HG02642 (cell line): ENCODE measurements around the gene LHX1.

Experiments used
- ATAC-seq: cut with Tn5 transposase; IDR thresholded peaks from one replicate; pipeline ENCODE4 v1.9.1; 2021; ENCODE audit warnings: mild to moderate bottlenecking; ENCODE audit not compliant: unreplicated experiment, poor library complexity

LHX1 gene

DNA sequence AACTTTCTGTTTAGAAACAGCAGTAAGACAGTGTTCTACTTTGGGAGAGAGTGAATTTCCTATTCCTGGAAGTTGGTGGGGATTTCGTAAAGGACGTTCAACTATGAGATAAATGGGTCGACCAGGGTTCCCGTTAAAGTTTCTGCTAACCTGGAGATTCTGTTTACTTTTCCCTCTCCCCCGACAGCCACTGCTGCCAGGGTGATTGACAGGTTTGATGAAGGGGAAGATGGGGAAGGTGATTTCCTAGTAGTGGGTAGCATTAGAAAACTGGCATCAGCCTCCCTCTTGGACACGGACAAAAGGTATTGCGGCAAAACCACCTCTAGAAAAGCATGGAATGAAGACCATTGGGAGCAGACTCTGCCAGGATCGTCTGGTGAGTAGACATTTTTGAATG is 12.8 kb downstream of the LHX1 start:
- no peak for ATAC-seq

- no peak for ATAC-seq
Observed at GRCh38 chr17:36951084-36951789, 14.0 kb downstream of the LHX1 start.

DNA sequence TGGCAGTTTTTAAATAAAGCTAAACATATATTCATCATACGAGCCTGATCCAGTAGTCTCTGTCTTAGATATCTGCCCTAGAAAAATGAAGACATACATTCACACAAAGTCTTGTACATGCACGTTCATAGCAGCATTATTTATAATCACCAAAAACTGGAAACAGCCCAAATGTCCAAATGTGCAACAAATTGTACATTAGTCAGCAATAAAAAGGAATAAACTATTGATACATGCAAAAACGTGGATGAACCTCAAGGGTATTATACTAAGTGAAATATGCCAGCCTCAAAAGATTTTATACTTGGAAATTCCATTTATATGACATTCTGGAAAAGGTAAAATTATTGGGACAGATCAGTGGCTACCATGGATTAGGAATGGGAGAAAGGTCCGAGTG is 34.2 kb downstream of the LHX1 start:
- no peak for ATAC-seq

DNA sequence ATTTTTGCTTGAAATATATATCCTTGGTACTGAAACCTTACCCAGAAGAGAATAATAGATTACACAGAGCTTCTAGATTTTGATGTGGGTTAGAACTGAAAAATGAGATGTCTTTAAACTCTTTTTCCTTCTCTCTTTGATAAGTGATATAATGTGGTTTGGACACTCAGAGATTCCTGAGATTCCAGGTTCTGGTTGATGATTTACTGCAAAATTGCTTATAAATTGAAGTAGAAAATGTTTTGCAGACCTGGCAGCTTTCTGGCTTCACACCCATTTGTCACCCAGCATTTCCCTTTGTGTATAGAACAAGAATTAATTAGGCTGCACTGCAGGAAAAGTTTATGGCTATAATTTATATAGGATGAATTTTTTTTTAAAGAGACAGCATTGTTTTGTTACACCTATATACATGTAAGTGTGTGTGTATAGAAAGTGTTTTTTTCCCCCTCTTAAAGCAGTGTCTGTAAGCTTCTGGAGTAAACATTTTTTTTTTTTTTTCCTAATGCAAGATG is 35.0 kb downstream of the LHX1 start:
- no peak for ATAC-seq

- no peak for ATAC-seq
Observed at GRCh38 chr17:36972905-36973304, 35.6 kb downstream of the LHX1 start.

DNA sequence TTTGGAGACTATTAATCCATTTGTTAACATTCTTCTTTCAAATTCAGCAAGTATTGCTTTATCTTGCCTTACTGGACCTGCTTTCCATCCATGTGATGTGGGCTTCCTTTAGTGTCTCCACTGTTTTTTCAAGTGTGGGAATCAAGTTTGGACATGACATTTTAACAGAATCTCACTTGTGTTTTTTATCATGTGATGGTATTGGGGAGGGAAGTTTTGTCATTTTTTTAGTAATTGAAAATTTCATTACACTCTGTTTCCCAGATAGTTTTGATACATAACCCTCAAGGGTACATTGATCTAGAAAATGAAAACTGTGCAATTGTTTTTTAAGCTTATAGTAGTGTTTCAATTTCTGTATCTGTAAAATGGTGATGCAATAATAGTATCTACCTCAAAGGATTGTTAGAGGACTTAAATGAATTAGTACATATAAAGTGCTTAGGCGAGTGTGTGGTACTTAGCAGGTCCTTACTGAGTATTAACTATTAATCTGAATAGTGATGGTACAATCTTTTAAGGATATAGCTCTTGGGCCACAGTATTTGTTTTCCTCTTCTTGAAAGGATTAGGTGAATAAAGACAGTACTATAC is 38.7 kb downstream of the LHX1 start:
- no peak for ATAC-seq

- no peak for ATAC-seq
Observed at GRCh38 chr17:36977066-36977465, 39.8 kb downstream of the LHX1 start.

DNA sequence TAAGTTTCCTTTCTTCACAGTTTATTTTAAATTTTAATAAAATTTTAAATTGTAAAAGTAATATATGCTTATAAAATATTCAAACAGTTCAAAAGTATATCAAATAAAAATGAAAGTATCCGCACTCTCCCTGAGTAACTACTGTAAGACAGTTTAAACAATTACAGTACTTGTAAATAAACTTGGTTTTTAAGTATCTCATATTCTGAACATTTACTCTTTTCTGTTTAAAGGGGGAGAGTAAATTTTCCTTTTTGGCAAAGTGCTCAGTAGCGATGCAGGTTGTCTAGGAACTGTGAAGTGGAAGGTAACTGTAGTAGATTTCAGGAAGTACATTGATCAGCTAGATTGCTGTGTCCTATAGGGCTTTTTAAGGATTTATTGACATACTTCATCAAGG is 40.3 kb downstream of the LHX1 start:
- no peak for ATAC-seq

GRCh38 chr17:36978810-36979564 is 41.7 kb downstream of the LHX1 start:
- ATAC-seq: no peak

DNA sequence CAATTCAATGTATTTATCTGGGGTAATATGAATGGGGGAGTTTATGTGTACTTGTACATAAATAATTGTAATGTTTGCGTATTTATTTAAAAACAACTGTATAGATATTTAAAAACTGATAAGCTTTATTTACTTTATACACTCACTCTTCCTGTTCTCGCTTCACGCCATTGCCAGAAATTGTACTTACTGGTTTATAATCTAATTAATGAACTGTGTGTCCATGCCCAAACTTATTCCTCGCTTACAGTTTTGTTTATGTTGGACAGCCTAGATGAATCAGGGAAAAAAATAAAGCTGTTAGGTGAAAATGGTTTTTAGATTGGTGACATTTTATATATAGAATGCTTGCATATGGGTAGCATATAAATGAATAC is 42.3 kb downstream of the LHX1 start:
- ATAC-seq: no peak

- no peak for ATAC-seq
Observed at GRCh38 chr17:36980280-36980761, 43.0 kb downstream of the LHX1 start.

DNA sequence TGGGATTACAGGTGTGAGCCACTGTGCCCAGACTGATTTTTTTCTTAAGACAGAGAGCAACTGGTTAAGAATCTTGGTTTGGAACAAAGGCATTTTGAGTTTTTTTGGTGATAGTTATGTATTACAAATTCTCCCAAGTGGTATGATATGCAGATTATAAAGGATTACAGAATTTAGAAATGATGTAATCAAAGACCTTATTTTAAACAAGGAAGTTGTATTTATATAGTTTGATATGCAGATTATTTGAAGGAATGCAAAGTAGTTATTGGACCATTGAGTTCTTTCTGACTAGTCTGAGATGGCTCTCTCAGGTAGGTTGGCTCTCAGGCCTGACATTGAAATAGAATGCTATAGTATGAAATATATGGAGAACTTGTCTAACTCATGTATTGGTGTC is 46.3 kb downstream of the LHX1 start:
- no peak for ATAC-seq

GRCh38 chr17:36989173-36989572 is 51.9 kb downstream of the LHX1 start:
- no peak for ATAC-seq

GRCh38 chr17:36992701-36993100 is 55.4 kb downstream of the LHX1 start:
- no peak for ATAC-seq

DNA sequence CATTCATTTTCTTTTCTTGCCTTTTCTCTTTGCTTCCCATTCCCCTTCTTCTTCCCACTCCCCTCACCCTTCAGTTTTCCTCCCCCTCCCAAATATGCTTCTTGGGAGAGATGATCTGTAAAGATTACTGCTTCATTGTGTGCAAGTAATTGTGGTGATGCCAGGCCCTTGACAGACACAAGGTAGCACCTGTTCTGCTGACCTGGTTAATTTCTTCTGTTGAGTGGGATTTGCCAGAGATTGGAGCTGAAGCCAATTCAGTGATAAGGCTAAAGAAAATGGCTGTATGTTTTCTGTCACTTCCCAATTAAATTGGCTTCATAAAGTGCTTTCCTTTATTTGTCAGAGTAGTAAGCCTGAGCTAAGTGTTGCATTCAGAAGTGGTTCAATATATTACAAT is 56.0 kb downstream of the LHX1 start:
- no peak for ATAC-seq
